SK-N-MC (cell line): ENCODE data around the gene KLHL29.

Source experiments
- DNase-seq: peaks from one replicate; pipeline ENCODE4 v3.0.0-alpha.2; 2011; ENCODE audit warnings: low read depth, low spot score
- H3K27ac ChIP-seq: fragments of 200-600 bp; sonication (generic); 2 replicates; pipeline ENCODE4 v1.5.1; 2016; ENCODE audit warnings: mixed run types
- H3K36me3 ChIP-seq: fragments of 200-600 bp; sonication (generic); 2 replicates; pipeline ENCODE4 v1.6.1; 2017; ENCODE audit warnings: antibody characterized with exemption, low read length, mixed read lengths; ENCODE audit not compliant: insufficient read depth
- H3K4me3 ChIP-seq: fragments of 200-600 bp; sonication (generic); 2 replicates; pipeline ENCODE4 v1.5.1; 2016
- H3K9ac ChIP-seq: fragments of 200-600 bp; sonication (generic); 2 replicates; pipeline ENCODE4 v1.8.0; 2017; ENCODE audit warnings: mixed run types, mixed read lengths; ENCODE audit not compliant: insufficient read length
- H3K9me3 ChIP-seq: fragments of 200-600 bp; sonication (generic); 2 replicates; pipeline ENCODE4 v1.6.1; 2017; ENCODE audit warnings: low read depth, mild to moderate bottlenecking, antibody characterized with exemption, low read length, moderate library complexity, mixed read lengths
- EZH2 ChIP-seq: fragments of 200-600 bp; sonication (generic); IDR thresholded peaks from one replicate; pipeline ENCODE4 v1.6.1; 2017; ENCODE audit warnings: antibody characterized with exemption
- FOXP2 ChIP-seq: optimal IDR thresholded peaks from 2 replicates; pipeline ENCODE3; 2011; ENCODE audit warnings: mild to moderate bottlenecking, moderate library complexity; ENCODE audit not compliant: insufficient read depth; ENCODE audit errors: extremely low read length, control extremely low read depth
- POLR2AphosphoS5 ChIP-seq: IDR thresholded peaks from 2 replicates; pipeline ENCODE4 v1.6.1; 2012; ENCODE audit warnings: mild to moderate bottlenecking, low read depth, low read length, borderline replicate concordance

Gene KLHL29

GRCh38 chr2:23412556-23413155 lies 27.7 kb downstream of the KLHL29 start:
- Histone ChIP-seq H3K4me3 (no peak overlapping the region), H3K27ac (no peak overlapping the region), H3K9me3 (no peaks in the 10 kb centered on the region), H3K36me3 (no peaks in the 10 kb centered on the region), H3K9ac (no peak overlapping the region)
- TF ChIP-seq POLR2AphosphoS5: no peak
- no peak for TF ChIP-seq EZH2
- TF ChIP-seq FOXP2: no peak
- DNase-seq: no peak

- no peak overlapping the region for H3K4me3 ChIP-seq
- no peak for DNase-seq
- no peak overlapping the region for H3K27ac ChIP-seq
- no peak overlapping the region for H3K9ac ChIP-seq
- no peak for TF ChIP-seq POLR2AphosphoS5
- no peak for TF ChIP-seq FOXP2
- H3K9me3 ChIP-seq: no peaks in the 10 kb centered on the region
- H3K36me3 ChIP-seq: no peaks in the 10 kb centered on the region
These were observed 28.7 kb downstream of the KLHL29 start for GRCh38 chr2:23413641-23414040.

- no peak overlapping the region for H3K27ac ChIP-seq
- H3K9ac ChIP-seq: no peak overlapping the region
- H3K9me3 ChIP-seq: no peaks in the 10 kb centered on the region
- no peak overlapping the region for H3K4me3 ChIP-seq
- no peak for DNase-seq
- no peak for TF ChIP-seq POLR2AphosphoS5
- TF ChIP-seq FOXP2: no peak
- no peak for TF ChIP-seq EZH2
- no peaks in the 10 kb centered on the region for H3K36me3 ChIP-seq
These were observed 29.1 kb downstream of the KLHL29 start for GRCh38 chr2:23414106-23414505.

- Histone ChIP-seq H3K4me3 (no peak overlapping the region), H3K9me3 (no peaks in the 10 kb centered on the region), H3K36me3 (no peaks in the 10 kb centered on the region), H3K9ac (no peak overlapping the region), H3K27ac (no peak overlapping the region)
- DNase-seq: no peak
- TF ChIP-seq FOXP2 (no peak), EZH2 (no peak), POLR2AphosphoS5 (no peak)
These were observed 29.9 kb downstream of the KLHL29 start for GRCh38 chr2:23414871-23415270.

- Histone ChIP-seq H3K9me3 (no peaks in the 10 kb centered on the region), H3K9ac (no peak overlapping the region), H3K36me3 (no peaks in the 10 kb centered on the region), H3K27ac (no peak overlapping the region), H3K4me3 (no peak overlapping the region)
- TF ChIP-seq POLR2AphosphoS5 (no peak), FOXP2 (no peak), EZH2 (no peak)
- DNase-seq: no peak
These were observed 32.3 kb downstream of the KLHL29 start for GRCh38 chr2:23417310-23417709.

- TF ChIP-seq EZH2 (no peak), FOXP2 (no peak), POLR2AphosphoS5 (no peak)
- Histone ChIP-seq H3K36me3 (no peaks in the 10 kb centered on the region), H3K27ac (no peak overlapping the region), H3K4me3 (no peak overlapping the region), H3K9ac (no peak overlapping the region), H3K9me3 (no peaks in the 10 kb centered on the region)
- DNase-seq: no peak
These were observed 33.1 kb downstream of the KLHL29 start for GRCh38 chr2:23418056-23418455.

- TF ChIP-seq EZH2: no peak
- no peak for TF ChIP-seq POLR2AphosphoS5
- no peak for TF ChIP-seq FOXP2
- no peak overlapping the region for H3K9ac ChIP-seq
- H3K4me3 ChIP-seq: peak overlapping the region; percentile 19; the same call in 1 of the 2 replicates
- H3K36me3 ChIP-seq: no peaks in the 10 kb centered on the region
- no peak overlapping the region for H3K27ac ChIP-seq
- H3K9me3 ChIP-seq: no peaks in the 10 kb centered on the region
- DNase-seq: no peak
These were observed 33.5 kb downstream of the KLHL29 start for GRCh38 chr2:23418461-23418911.

- TF ChIP-seq FOXP2 (no peak), EZH2 (no peak), POLR2AphosphoS5 (no peak)
- H3K36me3 ChIP-seq: no peaks in the 10 kb centered on the region
- H3K4me3 ChIP-seq: no peak overlapping the region
- H3K27ac ChIP-seq: no peak overlapping the region
- no peak overlapping the region for H3K9ac ChIP-seq
- H3K9me3 ChIP-seq: no peaks in the 10 kb centered on the region
- DNase-seq: no peak
These were observed 34.5 kb downstream of the KLHL29 start for GRCh38 chr2:23419171-23420090.
